RKO (cell line): ENCODE measurements around the gene LRP8.

Experiments
- DNase-seq: peaks from one replicate; pipeline ENCODE4 v3.0.0-alpha.2; 2016; ENCODE audit warnings: low spot score

Gene LRP8

GRCh38 chr1:53339736-53340635 lies 12.1 kb upstream of the LRP8 start:
- DNase-seq = no peak

- no peak for DNase-seq
Observed at GRCh38 chr1:53338423-53338822, 10.6 kb upstream of the LRP8 start.

DNA sequence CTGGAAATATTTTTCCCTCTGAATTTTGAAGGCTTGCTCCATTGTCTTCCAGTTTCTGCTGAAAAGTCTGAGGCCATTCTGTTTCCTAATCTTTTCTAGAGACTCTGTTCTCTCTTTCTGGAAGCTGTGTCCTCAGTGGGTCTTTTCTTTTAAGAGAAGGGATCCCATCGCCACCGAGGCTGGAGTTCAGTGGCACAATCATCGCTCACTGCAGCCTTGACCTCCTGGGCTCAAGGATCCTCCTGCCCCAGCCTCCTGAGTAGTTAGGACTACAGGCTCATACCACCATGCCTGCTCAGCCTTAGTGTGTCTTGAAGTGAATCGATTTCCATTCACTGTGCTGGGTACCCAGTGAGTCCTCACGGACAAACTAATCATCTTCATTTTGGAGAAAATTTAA lies 9.6 kb upstream of the LRP8 start:
- DNase-seq = no peak

GRCh38 chr1:53336146-53336545 lies 8.3 kb upstream of the LRP8 start:
- no peak for DNase-seq

DNA sequence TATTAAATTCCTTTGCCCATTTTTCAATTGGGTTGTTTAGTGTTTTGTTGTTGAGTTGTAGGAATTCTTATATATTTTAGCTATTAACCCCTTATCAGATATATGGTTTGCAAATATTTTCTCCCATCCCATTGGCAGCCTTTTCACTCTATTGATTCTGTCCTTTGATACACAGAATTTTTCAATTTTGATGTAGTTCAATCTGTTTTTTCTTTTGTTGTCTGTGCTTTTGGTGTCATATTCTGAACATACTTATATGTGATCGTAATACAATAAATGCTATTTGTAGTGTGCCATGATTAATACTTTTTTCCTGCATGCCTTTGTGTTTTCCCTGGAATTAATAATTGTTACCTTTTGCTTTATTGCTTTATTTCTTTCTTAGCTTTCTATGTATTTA lies 7.8 kb upstream of the LRP8 start:
- DNase-seq = no peak

- DNase-seq = no peak
Observed at GRCh38 chr1:53334781-53335180, 6.9 kb upstream of the LRP8 start.

GRCh38 chr1:53334312-53334711 lies 6.4 kb upstream of the LRP8 start:
- DNase-seq = no peak

GRCh38 chr1:53332833-53333232 lies 5.0 kb upstream of the LRP8 start:
- DNase-seq = no peak

DNA sequence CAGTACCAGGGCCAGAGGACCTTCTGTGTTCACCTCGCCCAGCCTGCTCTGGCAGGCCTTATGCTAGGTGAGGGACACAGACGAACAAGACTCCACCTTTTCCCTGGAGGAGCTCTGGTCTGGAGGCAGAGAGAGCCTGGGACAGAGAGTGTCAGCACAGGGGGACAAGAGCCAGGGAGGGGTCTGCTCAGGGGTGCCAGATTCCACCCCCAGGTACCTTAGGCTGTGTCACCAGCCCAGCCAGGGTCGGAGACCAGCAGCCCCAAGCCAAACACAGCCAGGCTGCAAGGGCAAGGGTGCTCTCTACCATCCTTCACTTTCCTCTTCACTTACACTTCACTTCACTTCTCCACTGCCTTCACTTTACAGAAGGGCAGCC lies 4.3 kb upstream of the LRP8 start:
- no peak for DNase-seq

- no peak for DNase-seq
Observed at GRCh38 chr1:53331446-53332185, 3.7 kb upstream of the LRP8 start.

DNA sequence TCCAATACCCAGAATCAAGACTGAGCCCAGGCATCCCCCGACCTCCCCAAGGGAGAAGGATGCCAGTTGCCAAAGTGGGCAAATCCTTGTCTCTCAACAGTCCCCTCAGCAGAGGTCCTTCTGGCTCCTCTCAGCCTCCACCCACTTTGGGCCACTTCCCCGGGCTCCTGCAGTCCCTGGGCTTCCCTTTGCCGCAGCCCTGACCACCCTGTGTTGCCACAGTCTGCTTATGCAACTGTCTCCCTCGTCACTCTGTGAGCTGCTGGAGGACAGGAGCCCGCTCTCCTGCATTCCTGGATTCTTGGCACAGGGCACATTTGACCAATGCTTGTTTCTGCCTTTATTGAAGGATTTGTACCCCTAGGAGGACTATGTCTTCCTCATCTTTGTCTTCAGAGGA lies 2.9 kb upstream of the LRP8 start:
- no peak for DNase-seq

DNA sequence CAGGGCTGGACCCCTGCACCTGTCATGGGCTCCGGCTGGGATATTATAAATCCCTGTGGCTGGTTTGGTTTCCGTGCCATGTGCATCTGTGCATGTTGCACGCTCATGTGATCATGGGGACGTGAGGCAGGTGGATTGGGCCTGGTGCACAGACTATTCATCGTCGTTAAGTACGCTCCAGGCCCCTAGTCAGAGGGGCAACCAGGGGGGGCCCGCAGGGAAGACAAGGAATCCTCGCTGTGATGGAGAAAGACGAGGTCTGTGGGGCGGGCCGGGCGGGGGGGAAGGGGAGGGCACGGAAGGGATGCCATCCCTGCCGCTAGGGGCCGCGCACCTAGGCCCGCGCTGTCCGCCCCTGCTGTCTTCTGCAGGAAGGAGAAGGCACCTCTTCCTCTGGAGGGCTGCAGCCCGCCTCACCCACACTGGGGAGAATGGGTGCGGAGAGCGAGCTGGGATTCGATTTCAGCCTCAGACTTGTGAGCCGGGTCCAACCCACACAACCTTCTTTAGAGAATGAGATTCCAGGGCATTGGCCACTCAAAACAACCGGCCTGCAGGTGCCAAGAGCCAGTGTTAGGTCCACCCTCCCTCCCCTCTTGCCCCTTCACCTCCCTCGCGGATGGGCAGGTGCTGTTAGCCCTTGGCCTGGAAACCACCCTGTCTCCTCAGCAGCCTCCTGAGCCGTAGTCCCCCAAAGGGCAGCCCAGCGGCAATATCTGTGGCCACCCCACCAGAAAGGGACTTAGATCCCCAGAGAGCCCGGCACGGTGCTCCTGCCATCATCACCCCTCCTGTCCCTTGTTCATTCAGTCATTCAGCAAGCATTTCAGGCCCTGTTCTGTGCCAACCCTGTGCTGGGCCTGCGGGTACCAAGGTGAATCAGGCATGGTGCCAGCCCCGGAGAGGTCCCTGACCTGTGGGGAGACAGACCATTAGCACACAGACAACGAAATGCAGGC lies 950 bp upstream of the LRP8 start:
- DNase-seq = no peak

DNA sequence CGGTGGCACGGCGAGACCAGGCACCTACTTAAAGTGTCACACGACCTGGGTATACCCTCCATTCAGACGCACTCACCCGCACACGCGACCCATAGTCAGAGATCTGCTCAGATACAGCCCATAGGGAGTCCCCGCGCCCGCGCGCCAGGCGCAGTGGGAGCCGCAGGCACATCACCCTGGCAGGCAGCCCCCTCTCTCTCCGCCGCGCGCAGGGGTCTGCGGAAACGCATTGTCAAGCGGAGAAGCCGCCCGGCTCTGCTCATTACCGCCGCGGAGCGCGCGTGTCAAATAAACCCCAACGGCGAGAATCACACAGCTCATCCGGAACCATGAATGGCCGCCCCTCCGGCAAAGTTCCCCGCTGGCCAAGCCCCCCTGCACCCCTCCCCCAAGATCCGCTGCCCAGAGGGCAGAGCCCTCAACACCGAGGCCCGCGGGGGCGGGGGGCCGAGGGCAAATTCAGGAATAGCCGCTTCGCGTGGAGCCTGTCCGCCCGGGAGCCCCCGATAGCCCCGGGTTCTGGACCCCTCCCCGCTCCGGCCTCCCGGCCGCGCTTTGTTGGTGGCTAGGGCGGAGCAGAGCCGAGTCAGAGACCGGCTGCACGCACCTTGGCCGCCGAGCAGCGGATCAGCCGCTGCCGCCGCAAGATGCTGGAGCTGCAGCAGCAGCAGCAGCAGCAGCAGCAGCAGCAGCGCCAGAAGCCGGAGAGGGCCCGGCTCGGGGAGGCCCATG lies 522 bp downstream of the LRP8 start:
- DNase-seq = peak; percentile 51

GRCh38 chr1:53326598-53327181 lies 1.2 kb downstream of the LRP8 start:
- no peak for DNase-seq

DNA sequence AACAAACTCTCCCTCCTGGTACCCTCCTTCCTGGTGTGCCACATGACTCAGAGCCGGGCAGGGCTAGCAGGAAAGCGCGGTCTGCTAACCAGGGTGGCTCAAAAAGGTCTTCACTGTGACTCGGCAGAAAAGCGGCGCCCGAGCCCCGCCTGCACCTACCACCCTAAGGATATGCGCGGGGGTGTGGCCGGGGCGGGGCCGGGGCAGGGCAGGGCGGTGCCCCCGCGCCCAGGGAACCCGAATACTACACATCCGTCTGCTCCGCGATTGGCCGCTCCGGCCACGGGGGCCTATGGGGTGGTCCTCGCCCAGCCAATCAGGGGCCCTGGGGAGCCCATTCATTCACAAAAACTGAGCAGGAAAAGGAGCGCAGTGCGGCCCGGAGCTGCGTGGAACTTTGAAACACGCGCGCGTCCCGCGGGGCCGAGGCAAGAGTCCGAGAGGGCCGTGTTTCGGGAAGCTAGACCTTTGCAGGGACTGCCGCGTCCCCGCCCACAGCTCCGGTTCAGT lies 1.7 kb downstream of the LRP8 start:
- peak; percentile 98 for DNase-seq

DNA sequence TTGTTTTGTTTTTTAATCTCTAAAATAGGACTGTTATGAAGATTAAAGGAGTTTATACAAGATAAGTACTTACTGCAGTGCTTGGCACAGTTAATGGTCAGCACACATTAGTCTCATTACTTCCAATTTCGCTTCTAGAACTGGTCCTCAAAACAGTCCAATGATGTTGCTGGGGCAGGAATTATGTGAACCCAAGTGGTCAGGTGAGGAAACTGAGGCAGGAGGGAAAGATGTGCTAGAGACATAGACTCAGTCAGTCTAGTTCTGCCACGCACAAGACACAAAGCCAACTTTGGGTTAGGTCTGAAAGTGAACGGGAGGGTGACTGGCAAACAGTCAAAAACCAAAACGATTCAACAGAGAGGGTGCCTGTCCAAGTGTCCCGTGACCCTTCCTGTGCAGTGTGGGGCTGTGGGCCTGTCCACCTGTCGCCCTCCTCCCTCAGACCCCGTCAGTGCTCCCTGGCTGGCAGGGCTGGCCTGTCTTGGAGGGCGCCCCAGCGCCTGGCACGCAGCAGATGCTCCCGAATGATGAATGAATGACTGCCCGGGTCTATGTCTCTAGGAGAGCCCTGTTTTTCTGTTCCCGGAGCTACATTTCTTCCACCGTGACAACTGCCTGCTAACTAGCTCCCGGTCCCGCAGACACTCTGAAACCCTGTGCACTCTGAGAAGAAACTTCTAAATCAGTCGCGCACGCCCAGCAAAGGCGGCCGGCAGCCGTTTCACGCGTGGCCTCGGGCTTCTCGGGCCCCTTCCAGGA lies 2.4 kb downstream of the LRP8 start:
- no peak for DNase-seq

GRCh38 chr1:53324728-53325297 lies 3.1 kb downstream of the LRP8 start:
- DNase-seq = no peak

DNA sequence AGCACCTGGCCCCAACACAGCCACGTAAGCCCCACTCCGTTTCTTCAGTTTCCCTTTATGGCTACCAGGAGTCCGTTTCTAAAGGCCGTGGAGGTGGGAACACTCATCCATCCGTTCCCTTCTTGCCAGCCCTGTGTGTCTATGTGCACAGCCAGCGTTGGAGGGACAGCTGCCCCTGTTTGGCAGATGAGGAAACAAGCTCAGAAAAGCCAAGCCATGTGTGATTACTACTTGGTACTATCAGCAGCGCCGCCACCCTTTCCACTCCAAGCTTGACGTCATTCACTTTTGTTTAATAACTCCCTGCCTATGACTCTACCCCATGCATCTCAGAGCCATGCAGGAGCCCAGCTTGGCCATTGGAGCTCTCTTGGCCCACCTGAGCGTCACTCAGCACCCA lies 3.5 kb downstream of the LRP8 start:
- no peak for DNase-seq

GRCh38 chr1:53323316-53323715 lies 4.6 kb downstream of the LRP8 start:
- DNase-seq = no peak
